Activated T-helper 1 cell treated with anti-CD3 and anti-CD28 coated beads, Interleukin-2, amount 50 U/mL, for 16 hours (primary cell): ENCODE results near the gene TRAPPC4.
"Not testable (repeated sequence)": the region's sequence is repeated elsewhere in the genome, so short reads cannot be mapped to it uniquely, and the experiment has no call there.

ENCODE experiments used
- DNase-seq, 2 donors: peaks; one replicate each; pipeline ENCODE4 v3.0.0-alpha.2; 2020; ENCODE audit warnings: low read depth in 1 of 2, low spot score in 1 of 2

TRAPPC4 gene

DNA sequence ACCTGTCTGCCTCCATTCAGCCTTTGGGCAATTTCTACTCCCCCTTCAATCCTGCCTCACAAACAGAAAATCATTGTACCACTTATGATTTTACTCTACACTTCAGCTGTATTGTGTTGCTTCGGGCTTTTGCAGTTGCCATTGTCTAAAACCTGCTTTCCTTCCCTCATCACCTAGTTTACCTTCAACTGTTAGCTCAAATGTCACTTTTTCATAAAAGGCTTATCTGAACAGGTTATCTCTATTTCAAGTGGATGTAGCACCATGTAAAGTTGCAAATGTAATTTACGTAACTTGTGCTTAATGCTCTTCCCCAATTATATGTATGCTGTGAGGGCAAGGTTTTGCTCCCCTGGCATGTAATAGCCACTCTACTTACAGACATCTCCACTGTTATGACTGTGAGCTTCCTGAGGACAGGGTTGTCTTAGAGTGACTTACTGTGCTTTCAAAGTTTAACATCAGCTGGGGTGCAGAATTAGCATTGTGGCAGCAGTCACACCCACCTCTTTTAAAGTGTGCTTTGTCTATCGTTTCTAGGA lies 5.9 kb upstream of the TRAPPC4 start:
- no peak for DNase-seq

DNA sequence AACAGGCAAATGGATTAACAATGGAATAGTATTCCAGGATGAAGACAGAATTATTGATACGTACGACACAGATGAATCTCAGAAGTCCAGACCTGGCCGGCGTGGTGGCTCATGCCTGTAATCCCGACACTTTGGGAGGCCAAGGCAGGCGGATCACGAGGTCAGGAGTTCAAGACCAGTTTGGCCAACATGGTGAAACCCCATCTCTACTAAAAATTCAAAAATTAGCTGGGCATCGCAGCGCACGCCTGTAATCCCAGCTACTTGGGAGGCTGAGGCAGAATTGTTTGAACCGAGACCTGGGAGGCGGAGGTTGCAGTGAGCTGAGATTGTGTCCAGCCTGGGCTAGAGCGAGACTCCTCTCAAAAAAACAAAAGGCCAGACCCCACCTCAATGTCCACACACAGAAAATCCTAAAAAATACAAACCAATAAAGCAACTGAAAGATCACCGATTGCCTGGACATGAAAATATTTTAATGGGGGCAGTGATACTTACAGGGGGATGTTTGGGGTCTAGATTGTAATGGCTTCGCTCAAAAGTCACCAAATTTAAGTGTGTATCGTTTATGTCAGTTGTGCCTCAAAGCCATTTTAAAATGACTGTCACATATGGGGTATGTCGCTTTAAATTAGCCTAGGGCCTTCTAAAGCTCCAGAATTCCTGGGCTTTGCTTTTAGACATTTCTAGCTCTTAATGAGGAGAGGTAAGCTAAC lies 4.2 kb upstream of the TRAPPC4 start:
- DNase-seq, result no peak

DNA sequence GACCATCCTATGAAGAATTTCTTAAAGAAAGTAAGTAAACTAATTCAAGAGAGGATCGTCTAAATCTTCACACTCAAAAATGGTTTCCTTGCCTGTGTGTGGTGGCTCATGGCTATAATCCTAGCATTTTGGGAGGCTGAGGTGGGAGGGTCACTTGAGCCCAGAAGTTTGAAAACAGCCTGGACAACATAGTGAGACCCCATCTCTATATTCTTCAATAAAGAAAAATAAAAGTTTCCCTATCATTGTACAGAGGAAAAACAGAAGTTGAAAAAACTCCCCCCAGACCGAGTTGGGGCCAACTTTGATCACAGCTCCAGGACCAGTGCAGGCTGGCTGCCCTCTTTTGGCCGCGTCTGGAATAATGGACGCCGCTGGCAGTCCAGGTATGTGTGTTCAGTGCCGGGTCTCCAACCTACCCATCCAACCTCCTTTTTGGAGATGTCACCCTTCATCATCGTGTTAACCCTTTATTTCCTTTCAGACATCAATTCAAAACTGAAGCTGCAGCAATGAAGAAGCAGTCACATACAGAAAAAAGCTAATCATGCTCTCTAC lies 3.4 kb upstream of the TRAPPC4 start:
- no peak for DNase-seq

DNA sequence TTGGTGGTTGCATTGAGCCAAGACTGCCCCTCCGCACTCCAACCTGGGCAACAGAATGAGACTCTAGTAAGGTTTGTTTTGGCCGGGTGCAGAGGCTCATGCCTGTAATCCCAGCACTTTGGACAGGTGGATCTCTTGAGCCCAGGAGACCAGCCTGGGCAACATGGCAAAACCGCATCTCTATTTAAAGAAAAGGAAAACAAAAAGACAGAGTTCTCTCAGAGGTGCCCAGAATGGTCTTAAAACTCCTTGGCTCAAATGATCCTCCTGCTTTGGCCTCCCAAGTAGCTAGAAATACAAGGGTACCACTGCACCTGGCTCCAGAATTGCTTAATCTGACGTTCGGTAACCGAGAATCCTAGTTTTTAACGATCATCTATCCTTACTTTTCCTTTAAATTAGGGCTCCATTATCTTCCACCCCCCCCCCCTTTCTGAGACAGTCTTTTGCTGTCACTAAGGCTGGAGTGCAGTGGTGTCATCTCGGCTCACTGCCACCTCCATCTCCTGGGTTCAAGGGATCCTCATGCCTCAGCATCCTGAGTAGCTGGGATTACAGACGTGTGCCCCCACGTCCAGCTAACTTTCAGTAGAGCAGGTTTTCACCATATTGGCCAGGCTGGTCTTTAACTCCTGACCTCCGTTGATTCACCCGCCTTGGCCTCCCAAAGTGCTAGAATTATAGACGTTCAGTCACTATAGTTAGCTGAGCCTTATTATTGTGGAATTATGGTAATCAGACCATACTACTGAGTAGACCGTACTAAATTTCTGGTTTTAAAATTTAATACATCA lies 2.2 kb upstream of the TRAPPC4 start:
- no peak for DNase-seq

- not testable (repeated sequence) for DNase-seq
Measured at GRCh38 chr11:119017377-119017776, 1.2 kb upstream of the TRAPPC4 start.

DNA sequence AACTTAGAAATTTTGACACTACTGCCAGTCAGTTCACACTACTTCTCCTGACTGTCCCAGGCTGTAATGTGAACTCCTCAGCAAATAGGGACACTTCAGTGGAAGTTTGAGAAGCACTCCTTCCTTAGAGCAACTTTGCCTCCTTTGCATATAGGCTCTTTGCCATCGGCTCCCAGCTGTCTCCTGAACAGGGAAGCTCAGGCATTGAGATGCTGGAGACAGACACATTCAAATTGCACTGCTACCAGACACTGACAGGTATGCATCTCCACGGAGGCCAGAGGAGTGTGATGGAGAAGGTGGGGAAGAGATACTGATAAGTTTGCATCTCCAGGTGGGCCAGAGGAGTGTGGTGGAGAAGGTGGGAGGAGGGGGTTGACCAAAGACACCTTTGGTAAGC lies 1.4 kb downstream of the TRAPPC4 start:
- no peak for DNase-seq

GRCh38 chr11:119021631-119022030 lies 3.1 kb downstream of the TRAPPC4 start:
- DNase-seq, result no peak

- no peak for DNase-seq
Measured at GRCh38 chr11:119023741-119024140, 5.2 kb downstream of the TRAPPC4 start.

DNA sequence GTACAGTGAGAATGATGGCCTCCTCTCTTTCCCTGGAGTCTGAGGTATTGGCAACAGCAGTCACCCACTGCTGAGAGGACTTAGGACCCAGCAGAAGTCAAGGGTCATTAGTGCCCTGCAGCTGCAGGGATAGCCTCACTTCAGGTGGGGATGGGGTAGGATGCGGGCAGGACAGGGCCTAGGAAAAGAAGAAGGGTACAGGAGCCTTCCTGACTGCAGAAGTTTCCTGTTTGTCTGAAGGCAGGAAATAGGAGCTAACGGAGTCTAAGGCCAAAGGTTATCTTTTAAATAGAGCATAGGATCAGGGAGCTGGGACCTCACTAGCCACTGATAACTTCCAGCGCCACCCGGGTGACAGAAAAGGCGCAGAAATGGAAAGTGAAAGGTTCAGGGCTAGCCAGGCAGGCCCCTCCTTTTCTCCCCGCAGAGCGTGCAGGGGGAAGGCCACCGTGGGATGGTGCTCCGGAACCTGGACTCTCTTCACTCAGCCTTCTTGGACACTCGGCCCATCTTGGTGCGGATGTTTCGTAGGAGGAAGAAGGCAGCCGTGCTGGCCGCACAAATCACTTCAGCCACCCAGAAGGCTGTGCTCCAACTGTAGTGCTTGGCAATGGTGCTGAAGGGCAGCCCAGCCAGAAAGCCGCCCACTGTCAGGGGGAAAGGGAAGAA lies 6.0 kb downstream of the TRAPPC4 start:
- DNase-seq, result no peak

DNA sequence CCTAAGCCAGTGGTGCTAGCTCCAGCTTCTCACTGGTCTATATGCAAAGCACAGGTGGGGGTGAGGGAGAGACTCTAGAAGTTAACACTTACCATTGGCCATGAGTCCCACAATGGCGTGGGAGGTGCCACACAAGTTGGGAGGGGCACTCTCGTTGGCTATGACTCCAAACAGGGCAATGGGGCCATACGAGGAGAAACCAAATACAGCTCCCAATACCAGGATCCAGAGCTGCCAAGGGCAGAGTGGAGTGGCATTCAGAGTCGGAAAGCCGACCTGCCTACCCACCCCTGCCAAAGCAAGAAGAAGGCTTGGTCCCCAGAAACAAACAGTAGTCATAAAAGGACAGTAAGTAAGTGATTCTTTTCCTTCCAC lies 6.5 kb downstream of the TRAPPC4 start:
- DNase-seq, result no peak

DNA sequence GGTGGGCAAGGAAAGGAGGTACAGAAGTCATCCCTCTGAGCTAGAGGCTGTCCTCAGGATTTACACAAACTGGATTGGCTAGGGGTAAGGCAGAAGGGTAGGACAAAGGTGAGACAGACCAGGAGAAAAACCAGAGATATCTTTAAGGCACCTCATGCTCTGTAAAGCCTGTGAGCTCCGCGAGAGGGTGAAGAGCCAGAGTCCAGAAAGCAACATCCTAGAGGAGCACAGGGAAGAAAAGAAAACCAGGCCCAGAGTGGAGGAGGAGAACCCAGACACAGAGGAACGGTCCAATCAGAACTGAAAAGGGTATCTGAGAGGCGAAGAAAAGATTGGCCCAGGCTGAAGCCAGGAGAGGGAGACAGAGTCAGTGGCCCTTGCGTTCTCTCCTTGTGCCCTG lies 7.0 kb downstream of the TRAPPC4 start:
- no peak for DNase-seq

DNA sequence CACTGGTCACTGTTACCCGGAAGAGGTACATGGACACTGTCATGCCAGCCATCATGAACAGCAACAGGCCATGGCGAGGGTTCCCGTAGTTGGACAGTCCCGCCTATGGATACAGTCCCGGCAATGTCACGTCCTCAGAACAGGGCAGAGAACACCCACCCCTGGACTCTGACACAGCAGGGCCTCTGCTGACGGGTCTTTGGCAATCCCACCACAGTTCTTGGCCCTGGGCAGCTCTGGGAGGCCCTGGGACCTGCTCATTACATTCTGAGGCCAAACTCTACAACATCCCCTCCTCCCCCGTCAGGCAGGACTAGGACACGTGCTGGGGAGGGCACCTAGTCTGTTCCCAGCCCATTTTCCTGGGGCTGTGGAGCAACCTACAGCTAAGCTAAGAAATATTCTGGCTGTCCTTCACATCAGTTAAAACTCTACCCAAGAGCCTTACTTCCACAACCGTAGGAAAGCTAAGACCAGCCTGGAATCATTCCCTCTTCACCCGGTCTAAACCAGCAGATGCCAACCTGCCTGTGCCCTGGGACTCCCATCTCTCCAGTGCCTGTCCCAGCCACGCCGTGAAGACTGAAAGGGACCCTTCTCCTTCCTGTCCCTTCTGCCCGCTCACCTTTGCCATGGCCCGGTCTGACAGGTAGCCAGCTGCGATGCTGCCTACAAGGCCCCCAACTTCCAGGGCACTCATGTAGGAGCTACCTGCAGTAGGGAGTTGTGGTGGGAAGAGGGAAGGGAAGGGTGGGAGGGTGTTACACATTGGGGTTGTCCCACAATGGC lies 7.6 kb downstream of the TRAPPC4 start:
- DNase-seq, result no peak

DNA sequence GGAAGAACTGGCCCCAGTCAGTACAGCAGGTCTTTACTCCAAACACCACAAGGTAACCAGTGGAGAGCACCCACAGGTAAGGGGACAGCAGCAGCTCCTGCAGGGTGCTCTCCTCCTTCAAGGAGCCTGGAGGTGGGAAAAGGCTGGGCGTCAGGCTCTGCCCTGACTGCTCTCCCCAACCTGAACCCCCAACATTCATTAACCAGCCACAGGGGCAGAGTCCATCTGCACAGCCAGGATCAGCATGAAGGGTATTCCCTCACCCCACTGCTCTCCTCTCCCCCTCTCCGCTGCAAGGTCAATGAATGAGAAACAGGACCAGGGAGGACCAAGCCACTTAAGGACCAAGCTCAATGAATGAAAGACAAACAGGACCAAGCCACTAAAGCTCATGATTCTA lies 8.4 kb downstream of the TRAPPC4 start:
- no peak for DNase-seq

- no peak for DNase-seq
Measured at GRCh38 chr11:119027561-119028345, 9.2 kb downstream of the TRAPPC4 start.

- no peak for DNase-seq
Measured at GRCh38 chr11:119028346-119029068, 9.9 kb downstream of the TRAPPC4 start.

GRCh38 chr11:119029069-119029339 lies 10.4 kb downstream of the TRAPPC4 start:
- DNase-seq, result no peak

- peak in 1 of 2 donors; percentile 27 for DNase-seq
Measured at GRCh38 chr11:119029340-119030028, 10.9 kb downstream of the TRAPPC4 start.

- no peak for DNase-seq
Measured at GRCh38 chr11:119030029-119030328, 11.4 kb downstream of the TRAPPC4 start.
